Thyroid gland (tissue), 4 donors: ENCODE results near the gene PIGQ. TPM values are rescaled to one million over a fixed set of nuclear protein-coding genes. Genes with fewer than 3 reads are reported as not detected.

ENCODE experiments used
- DNase-seq, 2 donors: peaks; one replicate each; pipeline ENCODE4 v3.0.0-alpha.2; 2019
- H3K27ac ChIP-seq, 3 donors: fragments of 200-600 bp; sonication (generic); 1 replicate in 2 of 3; 2 replicates in 1 of 3; pipeline ENCODE4 v1.5.1; 2016 to 2019; ENCODE audit warnings: mild to moderate bottlenecking in 1 of 3, moderate library complexity in 1 of 3
- H3K27me3 ChIP-seq: fragments of 200-600 bp; sonication (generic); one replicate; pipeline ENCODE4 v1.5.1; 2019
- H3K36me3 ChIP-seq, 2 donors: fragments of 200-600 bp; sonication (generic); one replicate each; pipeline ENCODE4 v1.5.1; 2016 to 2019
- H3K4me1 ChIP-seq, 2 donors: fragments of 200-600 bp; sonication (generic); one replicate each; pipeline ENCODE4 v1.5.1; 2017 to 2019
- H3K4me3 ChIP-seq, 3 donors: fragments of 200-600 bp; sonication (generic); replicated peaks in 1 of 3; 1 replicate in 2 of 3; 2 replicates in 1 of 3; pipeline ENCODE4 v1.5.1; 2016; ENCODE audit warnings: mild to moderate bottlenecking in 1 of 3
- H3K9me3 ChIP-seq: fragments of 200-600 bp; sonication (generic); one replicate; pipeline ENCODE4 v1.5.1; 2017
- CTCF ChIP-seq, 6 experiments: fragments of 200-600 bp in 3 of 6; fragments of 450-650 bp in 3 of 6; sonication (generic) in 3 of 6; IDR thresholded peaks; one replicate each; pipeline ENCODE4 v1.5.1; 2016 to 2019; ENCODE audit warnings: antibody characterized with exemption in 6 of 6, mild to moderate bottlenecking in 2 of 6, inconsistent platforms in 1 of 6, moderate library complexity in 1 of 6
- POLR2A ChIP-seq, 2 donors: fragments of 450-650 bp; IDR thresholded peaks; one replicate each; pipeline ENCODE4 v1.6.1; 2017; ENCODE audit warnings: antibody characterized with exemption in 2 of 2, mild to moderate bottlenecking in 2 of 2, moderate library complexity in 1 of 2
- WGBS, 2 donors: methylation state at CpG; one replicate each; pipeline ENCODE4 v1.1.5; 2017; 5-methylcytosine and 5-hydroxymethylcytosine counted together
- intact Hi-C: fragments of 100-400 bp; cut with DNase I; formaldehyde crosslinking; loops from one replicate; pipeline ENCODE4 v1.15.1; 2023
- total RNA-seq, 4 donors: library from RNA; depleted of rRNA; stranded (reverse); fragments of >200 nt; gene quantifications; one replicate each; pipeline ENCODE4 v1.2.3, GENCODE V29; 2016

Gene PIGQ
- total RNA-seq, 4 donors from 2014 or later: 69.6 to 125 (median 108) TPM

GRCh38 chr16:530111-530817 lies 39.5 kb upstream of the PIGQ start:
- Histone ChIP-seq H3K27ac (no peak overlapping the region), H3K9me3 (no peaks in the 10 kb centered on the region), H3K27me3 (no peaks in the 10 kb centered on the region), H3K36me3 (no peaks in the 10 kb centered on the region), H3K4me1 (peaks cover 25 to 36% of the 10 kb centered on the region in 2 donors), H3K4me3 (no peak overlapping the region)
- TF ChIP-seq CTCF (IDR thresholded peaks at IDR 0.05) (no peak), POLR2A (IDR thresholded peaks at IDR 0.05) (no peak)
- WGBS, 2 donors: 92 to 94% methylated on average over 9 to 14 of the region's 23 CpGs
- no peak for DNase-seq
- intact Hi-C loops: no loop called here

GRCh38 chr16:531494-532125 lies 38.2 kb upstream of the PIGQ start:
- TF ChIP-seq CTCF (IDR thresholded peaks at IDR 0.05): no peak
- no peak for TF ChIP-seq POLR2A (IDR thresholded peaks at IDR 0.05)
- Histone ChIP-seq H3K36me3 (no peaks in the 10 kb centered on the region), H3K4me3 (no peak overlapping the region), H3K27ac (no peak overlapping the region), H3K9me3 (no peaks in the 10 kb centered on the region), H3K4me1 (peaks cover 15 to 22% of the 10 kb centered on the region in 2 donors), H3K27me3 (no peaks in the 10 kb centered on the region)
- WGBS, 2 donors: 94% methylated on average over 14 of the region's 16 CpGs
- intact Hi-C loops: no loop called here
- DNase-seq: no peak

- 80 to 86% methylated on average over 15 to 27 of the region's 30 CpGs for WGBS, 2 donors
- TF ChIP-seq POLR2A (IDR thresholded peaks at IDR 0.05): no peak
- TF ChIP-seq CTCF (IDR thresholded peaks at IDR 0.05): no peak
- peaks cover 9 to 18% of the 10 kb centered on the region in 2 donors for H3K4me1 ChIP-seq
- no peak overlapping the region for H3K27ac ChIP-seq
- no peak for DNase-seq
- no peaks in the 10 kb centered on the region for H3K9me3 ChIP-seq
- intact Hi-C loops: no loop called here
- H3K36me3 ChIP-seq: no peaks in the 10 kb centered on the region
- H3K27me3 ChIP-seq: no peaks in the 10 kb centered on the region
- H3K4me3 ChIP-seq: no peak overlapping the region
Measured at GRCh38 chr16:533391-534123, 36.2 kb upstream of the PIGQ start.

- no peaks in the 10 kb centered on the region for H3K9me3 ChIP-seq
- WGBS, 2 donors: 74 to 94% methylated on average over 7 to 10 of the region's 21 CpGs
- intact Hi-C loops: no loop called here
- TF ChIP-seq CTCF (IDR thresholded peaks at IDR 0.05): no peak
- no peak for TF ChIP-seq POLR2A (IDR thresholded peaks at IDR 0.05)
- DNase-seq: no peak
- H3K36me3 ChIP-seq: no peaks in the 10 kb centered on the region
- no peak overlapping the region for H3K27ac ChIP-seq
- no peaks in the 10 kb centered on the region for H3K27me3 ChIP-seq
- H3K4me1 ChIP-seq: peaks cover 3 to 12% of the 10 kb centered on the region in 2 donors
- no peak overlapping the region for H3K4me3 ChIP-seq
Measured at GRCh38 chr16:534135-534534, 35.6 kb upstream of the PIGQ start.
